Measurements from ENCODE around the gene HOXC11. TPM values are rescaled to one million over a fixed set of nuclear protein-coding genes. Genes with fewer than 3 reads are reported as not detected.

HOXC11 gene
- total and polyA plus RNA-seq, 2 of the 4 experiments (the other 2 are of a cell fraction), result not detected

DNA sequence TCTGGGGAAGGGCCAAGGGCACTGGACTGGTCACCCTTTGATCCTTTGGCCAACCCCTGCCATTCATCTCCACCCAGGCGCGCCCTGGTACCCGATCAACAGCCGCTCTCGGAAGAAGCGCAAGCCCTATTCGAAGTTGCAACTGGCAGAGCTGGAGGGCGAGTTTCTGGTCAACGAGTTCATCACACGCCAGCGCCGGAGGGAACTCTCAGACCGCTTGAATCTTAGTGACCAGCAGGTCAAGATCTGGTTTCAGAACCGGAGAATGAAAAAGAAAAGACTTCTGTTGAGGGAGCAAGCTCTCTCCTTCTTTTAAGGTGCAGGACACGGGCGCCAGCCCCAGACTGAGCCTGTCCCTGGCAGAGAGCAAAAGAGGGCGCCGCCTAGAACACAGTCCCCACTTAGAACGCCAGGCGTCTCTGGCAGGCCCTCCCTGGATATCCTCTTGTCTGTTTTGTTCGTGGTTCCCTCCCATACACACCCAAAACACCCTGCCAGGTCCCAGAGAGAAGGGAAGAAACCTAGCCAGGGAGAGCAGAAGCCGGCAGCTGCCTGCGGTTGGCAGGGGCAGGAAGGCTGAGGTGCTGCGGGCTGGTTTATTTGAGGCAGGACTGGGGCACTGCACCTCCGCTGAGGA lies 16.6 kb upstream of the HOXC11 start:
- no peak for ATAC-seq (ENCODE audit: low read depth)
- H2AK5ac ChIP-seq (ENCODE audit: low read depth, low read length), result no peak overlapping the region
- no peak overlapping the region for H3K4ac ChIP-seq (ENCODE audit: low read depth, low read length)
- no peaks in the 10 kb centered on the region for H3K79me1 ChIP-seq (ENCODE audit: low read depth in 1 of 2, low read length in 2 of 2)
- no peak overlapping the region for H3K23ac ChIP-seq (ENCODE audit: low read depth, low read length)
- no peak overlapping the region for H2AFZ ChIP-seq (replicated peaks; ENCODE audit: low read length, poor library complexity)
- H3K18ac ChIP-seq (ENCODE audit: low read depth, low read length), result no peak overlapping the region
- H3K9me1 ChIP-seq (ENCODE audit: insufficient read depth, low read length), result no peaks in the 10 kb centered on the region
- H2BK120ac ChIP-seq (ENCODE audit: low read depth, low read length), result no peak overlapping the region
- H3K36me3 ChIP-seq (ENCODE audit: control insufficient read depth, insufficient read depth, low read length), result no peaks in the 10 kb centered on the region
- H4K8ac ChIP-seq (ENCODE audit: low read depth in 2 of 2, low read length in 2 of 2), result no peak overlapping the region
- H3K4me2 ChIP-seq (ENCODE audit: low read depth, low read length), result no peak overlapping the region
- H3K4me3 ChIP-seq (ENCODE audit: insufficient read depth, low read depth, low read length), result no peak overlapping the region
- TF ChIP-seq, protein P1, sequence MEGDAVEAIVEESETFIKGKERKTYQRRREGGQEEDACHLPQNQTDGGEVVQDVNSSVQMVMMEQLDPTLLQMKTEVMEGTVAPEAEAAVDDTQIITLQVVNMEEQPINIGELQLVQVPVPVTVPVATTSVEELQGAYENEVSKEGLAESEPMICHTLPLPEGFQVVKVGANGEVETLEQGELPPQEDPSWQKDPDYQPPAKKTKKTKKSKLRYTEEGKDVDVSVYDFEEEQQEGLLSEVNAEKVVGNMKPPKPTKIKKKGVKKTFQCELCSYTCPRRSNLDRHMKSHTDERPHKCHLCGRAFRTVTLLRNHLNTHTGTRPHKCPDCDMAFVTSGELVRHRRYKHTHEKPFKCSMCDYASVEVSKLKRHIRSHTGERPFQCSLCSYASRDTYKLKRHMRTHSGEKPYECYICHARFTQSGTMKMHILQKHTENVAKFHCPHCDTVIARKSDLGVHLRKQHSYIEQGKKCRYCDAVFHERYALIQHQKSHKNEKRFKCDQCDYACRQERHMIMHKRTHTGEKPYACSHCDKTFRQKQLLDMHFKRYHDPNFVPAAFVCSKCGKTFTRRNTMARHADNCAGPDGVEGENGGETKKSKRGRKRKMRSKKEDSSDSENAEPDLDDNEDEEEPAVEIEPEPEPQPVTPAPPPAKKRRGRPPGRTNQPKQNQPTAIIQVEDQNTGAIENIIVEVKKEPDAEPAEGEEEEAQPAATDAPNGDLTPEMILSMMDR (conservative IDR thresholded peaks at IDR 0.05; ENCODE audit: low read depth, low read length), result no peak
- TF ChIP-seq, protein P2, sequence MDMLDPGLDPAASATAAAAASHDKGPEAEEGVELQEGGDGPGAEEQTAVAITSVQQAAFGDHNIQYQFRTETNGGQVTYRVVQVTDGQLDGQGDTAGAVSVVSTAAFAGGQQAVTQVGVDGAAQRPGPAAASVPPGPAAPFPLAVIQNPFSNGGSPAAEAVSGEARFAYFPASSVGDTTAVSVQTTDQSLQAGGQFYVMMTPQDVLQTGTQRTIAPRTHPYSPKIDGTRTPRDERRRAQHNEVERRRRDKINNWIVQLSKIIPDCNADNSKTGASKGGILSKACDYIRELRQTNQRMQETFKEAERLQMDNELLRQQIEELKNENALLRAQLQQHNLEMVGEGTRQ (IDR thresholded peaks at IDR 0.05; ENCODE audit: low read depth, low read length), result no peak
- TF ChIP-seq MAZ (IDR thresholded peaks at IDR 0.05; ENCODE audit: borderline replicate concordance, low read depth, low read length) (no peak), FOS (IDR thresholded peaks at IDR 0.05; ENCODE audit: low read depth, low read length) (no peak), NFE2L2 (IDR thresholded peaks at IDR 0.05; ENCODE audit: low read depth, low read length) (no peak)
- POLR2A ChIA-PET (ENCODE audit: unreplicated experiment), result no interaction called here
- H3K56ac ChIP-seq (ENCODE audit: extremely low read depth, insufficient read depth, low read length), result no peak overlapping the region
- dilution Hi-C loops (cut with HindIII; ENCODE audit: low sequenced_read_pairs, unreplicated experiment), result no loop called here
- H2BK15ac ChIP-seq (ENCODE audit: low read depth, low read length), result no peak overlapping the region
- in situ Hi-C loops (cut with MboI; ENCODE audit: low sequenced_read_pairs), result no loop called here
- H3K9ac ChIP-seq (ENCODE audit: low read depth, low read length), result no peak overlapping the region
- no peaks in the 10 kb centered on the region for H3K4me1 ChIP-seq (ENCODE audit: control insufficient read depth, insufficient read depth, low read length)
- peaks cover 96% of the 10 kb centered on the region for H3K27me3 ChIP-seq (ENCODE audit: control insufficient read depth, insufficient read depth, low read length)
- no peak overlapping the region for H4K5ac ChIP-seq (ENCODE audit: low read depth, low read length)
- H2BK20ac ChIP-seq (ENCODE audit: low read depth, low read length), result no peak overlapping the region
- H4K20me1 ChIP-seq (ENCODE audit: insufficient read depth, low read length), result no peaks in the 10 kb centered on the region
- CTCF ChIA-PET, result no interaction called here
- peaks cover 6% of the 10 kb centered on the region for H3K9me3 ChIP-seq (ENCODE audit: control insufficient read depth, insufficient read depth, low read length)
- no peak overlapping the region for H3K27ac ChIP-seq (ENCODE audit: insufficient read depth, low read length)
- BruUV-seq (replicated peaks), result no TSS peak
- H4K91ac ChIP-seq (ENCODE audit: insufficient read depth, low read depth, low read length), result no peak overlapping the region
- H3K14ac ChIP-seq (replicated peaks; ENCODE audit: low read depth, low read length), result no peak overlapping the region
- DNase-seq, result no peak
- H2AK9ac ChIP-seq (replicated peaks; ENCODE audit: low read depth, low read length, poor library complexity), result no peak overlapping the region
- WGBS, 2 experiments (ENCODE audit: extremely low coverage in 2 of 2, insufficient read length in 1 of 2), result 10% methylated on average over 10 of the region's 25 CpGs; no CpG with 5 or more reads in 1 of the 2 experiments
- intact Hi-C loops (cut with micrococcal nuclease), result no loop called here
- no peak overlapping the region for H2BK5ac ChIP-seq (ENCODE audit: low read depth, low read length, poor library complexity, severe bottlenecking)
